HG02759 (cell line): ENCODE results near the gene ABCD4.
"Not testable (repeated sequence)": the region's sequence is repeated elsewhere in the genome, so short reads cannot be mapped to it uniquely, and the experiment has no call there.

ENCODE experiments used
- ATAC-seq: cut with Tn5 transposase; IDR thresholded peaks from one replicate; pipeline ENCODE4 v1.9.1; 2021; ENCODE audit warnings: mild to moderate bottlenecking, moderate library complexity; ENCODE audit not compliant: unreplicated experiment

Gene ABCD4

DNA sequence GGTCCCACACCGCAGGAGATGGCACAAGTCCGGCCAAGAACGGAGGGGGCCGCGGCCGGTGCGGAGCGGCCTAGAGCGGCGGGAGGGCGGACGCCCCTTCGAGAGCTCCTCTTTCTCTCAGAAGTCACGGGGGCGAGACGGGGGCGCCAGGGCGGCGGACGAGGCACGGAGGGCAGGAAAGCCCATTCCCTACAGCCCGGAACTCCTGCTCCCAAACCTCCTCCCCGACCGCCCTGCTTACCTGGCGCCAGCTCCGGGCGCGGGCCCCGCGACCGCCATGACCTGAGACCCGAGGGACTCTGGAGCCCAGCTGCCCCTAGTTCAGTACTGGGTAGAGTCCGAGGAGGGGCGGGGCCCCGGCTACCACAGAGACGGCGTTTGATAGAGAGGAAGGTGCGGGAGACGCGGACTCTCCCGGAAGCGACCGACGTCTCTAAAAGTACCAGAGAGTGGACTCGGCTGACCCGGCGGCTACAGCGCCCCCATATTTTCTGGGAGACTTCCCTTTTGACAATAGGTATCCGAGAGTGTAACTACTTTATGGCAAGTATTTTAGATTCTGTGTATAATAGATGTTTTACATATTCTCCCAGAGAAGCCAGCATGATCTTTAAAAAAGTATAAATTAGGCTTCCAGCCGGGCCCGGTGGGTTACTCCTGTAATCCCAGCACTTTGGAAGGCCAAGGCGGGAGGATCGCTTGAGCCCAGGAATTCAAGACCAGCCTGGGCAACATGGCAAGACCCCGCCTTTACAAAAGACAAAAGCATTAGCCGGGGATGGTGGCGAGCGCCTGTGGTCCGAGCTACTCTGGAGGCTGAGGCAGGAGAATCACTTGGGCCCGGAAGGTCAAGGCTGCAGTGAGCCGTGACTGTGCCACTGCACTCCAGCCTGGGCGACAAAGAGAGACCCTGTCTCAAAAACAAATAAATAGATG, at the start of gene ABCD4:
ABCD4 (minus strand) TSS at position 301 of the 936 bp plus-strand sequence; CDS start at position 279, 22 bp downstream.
- ATAC-seq: peak; percentile 99

DNA sequence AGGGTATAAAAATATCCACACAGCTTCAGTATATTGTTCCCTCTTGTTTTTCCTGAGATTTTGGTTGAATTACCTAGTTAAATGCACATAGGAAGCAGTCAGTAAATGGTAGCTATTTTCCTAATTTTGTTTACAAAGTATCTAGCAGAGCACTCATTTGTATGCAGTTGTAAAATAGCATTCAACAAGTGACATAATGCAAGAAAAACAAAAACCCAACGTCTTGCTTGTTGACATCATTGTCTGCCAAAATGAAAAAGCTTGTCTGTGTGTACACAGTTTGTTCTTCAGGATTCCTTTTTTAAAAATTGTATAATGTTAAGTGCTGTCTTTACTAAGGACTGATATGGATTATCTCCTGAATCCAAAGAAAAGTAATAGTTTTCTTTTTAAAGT, 48.2 kb upstream of the ABCD4 start:
- ATAC-seq: no peak

DNA sequence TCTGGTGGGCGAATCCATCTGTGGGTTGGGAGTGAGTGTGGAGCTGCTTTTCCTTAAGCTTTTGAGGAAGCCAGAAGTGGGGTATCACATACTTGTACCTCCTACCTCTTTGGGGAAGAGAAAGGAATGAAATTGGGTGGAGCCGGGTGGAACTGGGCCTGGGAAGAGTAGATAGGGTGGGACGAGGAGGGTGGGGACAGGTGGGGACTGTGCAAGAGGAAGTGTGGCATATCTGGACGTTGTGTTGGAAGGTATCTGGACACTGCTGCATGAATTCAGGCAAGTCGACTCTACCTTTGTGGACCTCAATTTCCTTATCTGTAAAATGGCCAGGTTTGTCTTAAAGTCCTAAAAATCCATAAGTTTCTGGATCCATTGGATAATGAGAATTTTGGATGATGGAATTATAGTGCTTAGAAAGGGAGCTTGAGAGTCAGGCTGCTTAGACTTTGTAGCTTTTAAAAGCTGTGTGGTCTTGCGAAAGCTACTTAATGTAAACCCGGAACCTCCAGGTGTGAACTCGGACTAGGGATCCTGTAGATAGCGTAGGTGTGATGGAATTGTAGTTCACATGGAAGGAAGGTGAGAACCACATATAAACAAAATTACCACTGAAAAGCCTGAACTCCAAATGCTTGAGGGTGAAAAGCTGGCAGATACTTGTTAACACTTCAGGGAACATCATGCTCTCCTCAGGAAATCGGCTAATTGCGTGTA, 47.6 kb upstream of the ABCD4 start:
- ATAC-seq: no peak

DNA sequence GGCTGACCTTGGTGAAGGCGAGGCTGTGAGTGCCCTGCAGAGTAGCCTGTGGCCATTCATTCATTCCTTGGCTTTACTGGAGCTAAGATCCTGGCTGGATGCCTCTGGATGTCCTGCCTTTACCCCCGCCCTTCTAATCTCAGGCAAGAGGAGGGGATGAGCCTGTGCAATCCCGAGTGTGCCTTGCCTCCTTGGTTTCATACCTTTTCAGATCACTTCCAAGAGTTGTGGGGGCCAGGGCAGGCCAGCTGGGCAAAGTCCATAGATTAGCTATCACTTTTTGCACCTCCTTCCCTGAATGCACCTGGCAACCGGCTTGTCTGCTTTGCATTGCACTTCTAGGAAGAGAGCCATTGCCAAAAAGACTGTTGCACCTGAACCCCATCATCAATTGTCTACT, 47.0 kb upstream of the ABCD4 start:
- no peak for ATAC-seq

DNA sequence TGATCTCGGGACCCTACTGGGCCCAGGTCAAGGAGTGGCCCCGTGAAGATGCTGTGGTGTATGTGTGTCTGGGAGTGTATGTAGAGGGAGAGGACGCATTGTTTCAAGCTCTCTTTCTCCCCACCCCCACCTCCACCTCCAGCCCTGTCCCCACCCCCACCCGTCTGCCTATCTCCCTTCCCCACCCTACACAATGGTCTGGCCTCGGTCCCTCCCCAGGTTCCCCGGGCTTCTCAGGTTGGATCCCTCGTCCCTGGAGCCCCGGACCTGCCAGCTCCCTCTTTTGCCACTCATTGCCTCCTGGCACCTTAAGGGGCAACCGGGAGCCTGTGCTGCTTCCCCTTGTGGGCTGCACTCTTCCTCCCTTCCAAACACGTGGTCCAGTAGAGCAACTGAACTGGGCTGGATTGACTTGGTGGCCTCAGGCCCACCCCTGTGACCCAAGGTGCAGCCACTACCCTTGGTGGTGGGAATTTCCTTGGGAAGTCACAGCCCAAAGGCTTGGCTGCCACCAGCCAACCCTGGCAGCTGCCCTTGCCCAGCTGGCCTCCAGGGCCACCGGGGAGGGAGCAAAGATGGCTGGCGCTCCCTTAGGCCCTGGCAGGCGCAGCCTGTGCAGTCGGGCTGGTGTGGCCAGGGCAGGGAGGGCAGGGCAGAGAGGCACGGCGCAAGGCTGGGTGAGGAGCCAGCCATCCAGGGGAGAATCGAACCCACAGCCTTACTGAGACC, 46.2 kb upstream of the ABCD4 start:
- no peak for ATAC-seq

DNA sequence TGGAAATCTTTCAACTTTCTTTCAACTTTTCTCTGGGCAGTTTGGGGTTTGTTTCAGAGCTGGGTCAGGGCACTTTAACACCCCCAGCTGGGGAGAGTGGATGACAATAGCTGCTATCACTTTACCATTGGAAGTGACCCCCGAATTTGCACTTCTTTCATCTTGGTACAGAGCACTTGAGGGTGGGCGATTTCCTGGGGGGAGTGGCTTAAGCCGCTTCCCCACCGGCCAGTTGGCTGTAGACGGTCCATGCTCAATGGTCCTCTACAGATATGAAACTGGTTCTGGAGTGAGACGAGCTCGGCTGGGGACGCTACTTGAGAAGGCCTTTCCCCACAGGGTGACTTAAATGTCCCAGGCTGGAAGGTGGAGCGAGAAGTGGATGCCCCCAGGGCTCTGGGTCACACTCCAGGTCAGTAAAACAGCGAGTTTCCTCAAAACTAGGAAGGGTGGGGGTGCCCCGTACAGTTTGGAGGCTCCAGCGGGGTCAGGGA, 45.6 kb upstream of the ABCD4 start, which contains the start of gene VRTN:
VRTN (plus strand) TSS at position 231 of the 494 bp plus-strand sequence. CDS start 8,313 bp downstream, outside the sequence.
- ATAC-seq: no peak

DNA sequence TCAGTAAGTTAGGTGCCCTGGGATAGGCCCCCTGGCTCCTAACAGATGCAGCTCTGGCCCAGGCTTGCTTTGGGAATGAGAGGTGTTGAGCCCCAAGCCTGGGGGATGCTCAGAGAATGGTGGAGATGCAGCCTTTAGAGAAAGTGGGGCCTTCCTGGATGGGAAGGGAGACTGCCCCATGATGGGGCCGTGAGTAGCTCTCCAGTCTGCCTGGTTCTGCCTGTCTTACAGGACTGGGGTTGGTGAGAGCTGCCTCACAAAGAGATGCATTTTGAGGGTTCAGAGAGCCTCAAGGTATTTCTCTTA, 45.0 kb upstream of the ABCD4 start:
- no peak for ATAC-seq

DNA sequence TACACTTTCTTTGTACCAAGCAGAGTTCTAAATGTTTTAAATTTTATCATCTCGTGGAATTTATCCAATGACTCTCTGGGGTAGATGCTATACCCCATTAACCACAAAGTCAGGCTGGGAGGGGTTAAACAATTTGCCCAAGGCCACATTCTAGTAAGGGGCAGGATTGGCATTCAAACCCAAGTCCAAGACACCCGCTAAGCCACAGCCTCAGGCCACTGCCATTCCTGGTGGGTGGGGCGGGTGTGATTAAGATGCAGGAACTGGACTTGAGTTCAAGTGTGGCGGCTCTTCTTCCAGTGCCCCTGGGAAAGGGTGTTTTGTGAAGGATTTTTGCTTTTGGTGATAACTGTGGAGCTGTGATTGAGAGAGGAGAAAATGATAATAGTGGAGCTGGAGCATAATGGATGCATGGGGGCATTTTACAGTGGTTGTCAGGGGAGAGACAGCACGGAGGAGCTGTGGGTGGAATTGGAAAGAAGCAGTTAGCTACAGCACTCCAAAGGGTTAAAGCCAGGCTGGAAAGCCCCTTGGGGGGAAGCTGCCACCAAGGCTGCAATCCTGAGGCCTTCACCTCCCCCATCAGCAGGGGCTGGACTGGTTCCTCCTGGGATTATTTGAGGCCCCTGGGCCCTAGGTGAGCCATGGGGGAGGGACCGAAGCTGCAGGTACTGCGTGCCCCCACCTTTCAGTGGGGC, 44.5 kb upstream of the ABCD4 start:
- no peak for ATAC-seq

DNA sequence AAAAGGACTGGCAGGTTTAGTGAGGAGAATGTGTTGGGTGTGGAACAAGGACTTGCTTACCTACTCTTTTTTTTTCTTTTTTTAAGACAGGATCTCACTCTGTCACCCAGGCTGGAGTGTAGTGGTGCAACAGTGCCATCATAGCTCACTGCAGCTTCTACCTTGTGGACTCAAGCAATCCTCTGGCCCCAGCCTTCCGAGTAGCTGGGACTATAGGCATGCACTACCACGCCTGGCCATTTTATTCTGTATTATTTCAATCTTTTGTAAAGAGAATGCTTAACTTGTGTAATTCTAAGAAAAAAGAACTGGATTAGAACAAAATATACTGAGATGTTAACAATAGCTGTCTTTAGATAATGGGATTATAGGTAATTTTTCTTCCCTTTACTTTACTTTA, 43.6 kb upstream of the ABCD4 start:
- no peak for ATAC-seq

DNA sequence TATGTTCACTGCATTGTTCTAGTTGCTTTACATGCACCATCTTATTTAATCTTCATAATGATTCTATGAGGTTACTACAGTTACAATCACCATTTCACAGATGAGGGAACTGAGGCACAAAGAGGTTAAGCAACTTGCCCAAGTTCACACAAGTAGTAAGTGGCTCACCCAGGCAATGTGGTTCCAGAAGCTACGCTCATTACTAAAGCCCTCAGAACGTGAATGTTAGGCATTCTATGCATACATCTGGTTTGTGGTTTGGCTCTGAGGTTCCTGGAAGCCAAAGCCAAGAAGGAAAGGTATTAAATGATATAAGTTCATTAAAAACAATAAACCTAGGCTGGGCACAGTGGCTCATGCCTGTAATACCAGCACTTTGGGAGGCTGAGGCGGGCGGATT, 31.2 kb upstream of the ABCD4 start:
- no peak for ATAC-seq

DNA sequence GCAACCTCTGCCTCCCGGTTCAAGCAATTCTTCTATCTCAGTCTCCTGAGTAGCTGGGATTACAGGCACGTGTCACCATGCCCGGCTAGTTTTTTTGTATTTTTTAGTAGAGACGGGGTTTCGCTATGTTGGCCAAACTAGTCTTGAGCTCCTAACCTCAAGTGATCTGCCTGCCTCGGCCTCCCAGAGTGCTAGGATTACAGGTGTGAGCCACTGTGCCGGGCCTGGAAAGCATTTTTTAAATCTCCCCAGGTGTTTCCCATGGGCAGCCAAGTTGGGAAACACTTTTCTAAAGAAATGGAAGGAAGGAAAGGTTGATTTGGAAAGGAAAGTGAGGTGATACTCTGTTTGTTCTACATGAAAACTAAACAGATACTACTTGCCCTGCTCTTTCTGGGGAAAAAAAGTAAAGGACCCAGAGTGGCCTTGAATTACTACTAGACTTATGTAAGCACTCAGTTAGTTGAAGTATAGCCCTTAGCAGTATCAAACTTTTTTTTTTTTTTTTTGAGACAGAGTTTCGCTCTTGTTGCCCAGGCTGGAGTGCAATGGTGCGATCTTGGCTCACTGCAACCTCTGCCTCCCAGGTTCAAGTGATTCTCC, 27.3 kb upstream of the ABCD4 start:
- ATAC-seq: not testable (repeated sequence)

DNA sequence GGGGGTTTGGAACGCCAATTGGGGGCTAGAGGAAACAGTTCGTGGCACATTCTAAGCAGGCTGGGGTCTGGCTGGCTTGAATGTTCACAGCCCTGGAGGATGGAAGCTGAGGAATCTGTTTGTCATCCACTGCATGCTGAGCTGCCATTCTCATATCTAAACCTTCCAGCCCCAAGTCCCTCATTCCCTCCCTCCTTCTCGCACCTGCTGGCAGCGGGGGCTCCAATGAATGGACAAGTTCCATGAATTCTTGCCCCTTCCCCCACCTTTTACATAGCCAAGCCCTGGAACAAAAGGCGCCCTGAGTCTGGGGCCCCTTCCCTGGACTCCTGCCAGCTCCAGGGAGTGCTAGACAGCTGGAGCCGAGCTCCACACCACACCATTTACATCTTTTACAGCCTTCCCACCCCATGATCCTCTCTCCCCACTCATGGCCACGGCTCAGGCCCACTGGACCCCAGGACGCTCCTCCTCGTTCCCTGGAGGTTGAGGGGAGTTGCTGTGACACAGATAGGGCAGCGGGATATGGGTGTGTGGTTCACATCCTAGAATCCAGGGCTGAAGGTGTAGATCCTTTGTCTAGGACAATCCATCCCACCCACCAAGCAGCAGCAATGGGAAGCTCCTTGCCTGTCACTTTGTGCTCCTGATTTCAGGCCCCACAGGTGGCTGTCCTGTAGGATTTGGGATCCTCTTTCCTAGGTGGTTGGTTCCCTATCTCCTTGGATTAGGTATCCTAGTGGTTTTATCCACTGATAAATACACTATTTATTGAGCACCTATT, 23.8 kb upstream of the ABCD4 start:
- no peak for ATAC-seq

DNA sequence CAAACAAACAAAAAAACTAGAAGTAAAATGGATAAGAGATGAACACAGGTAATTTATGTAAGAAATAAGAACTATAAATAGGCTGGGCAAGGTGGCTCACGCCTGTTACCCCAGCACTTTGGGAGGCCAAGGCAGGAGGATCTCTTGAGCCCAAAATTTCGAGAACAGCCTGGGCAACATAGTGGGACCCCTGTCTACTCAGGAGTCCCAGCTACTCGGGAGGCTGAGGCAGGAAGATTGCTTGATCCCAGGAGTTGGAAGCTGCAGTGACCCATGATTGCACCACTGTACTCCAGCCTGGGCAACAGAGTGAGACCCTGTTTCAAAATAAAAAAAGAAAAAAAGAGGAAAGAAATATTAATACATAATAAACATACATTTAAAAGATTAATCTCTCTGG, 22.7 kb upstream of the ABCD4 start:
- ATAC-seq: no peak

DNA sequence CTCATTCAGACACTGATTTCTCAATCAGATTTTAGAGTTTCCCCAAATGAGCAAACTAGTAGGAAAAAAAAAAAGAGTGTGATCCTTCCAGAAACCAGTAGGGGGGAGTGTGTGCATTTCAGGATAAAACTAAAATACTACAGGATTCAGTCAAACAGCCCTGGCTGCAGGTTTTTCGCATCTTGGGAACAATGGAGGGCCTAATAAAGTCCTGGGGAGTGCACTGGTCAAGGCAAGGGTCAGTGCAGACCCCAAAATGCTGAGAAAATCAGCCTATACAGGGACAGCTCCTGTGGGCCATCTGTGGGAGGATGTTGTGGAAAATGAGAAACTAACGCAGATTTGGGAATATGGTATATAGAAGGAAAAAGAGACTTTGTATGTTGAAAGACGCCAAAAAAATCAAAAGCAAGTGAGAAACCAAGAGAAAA, 22.2 kb upstream of the ABCD4 start:
- no peak for ATAC-seq

DNA sequence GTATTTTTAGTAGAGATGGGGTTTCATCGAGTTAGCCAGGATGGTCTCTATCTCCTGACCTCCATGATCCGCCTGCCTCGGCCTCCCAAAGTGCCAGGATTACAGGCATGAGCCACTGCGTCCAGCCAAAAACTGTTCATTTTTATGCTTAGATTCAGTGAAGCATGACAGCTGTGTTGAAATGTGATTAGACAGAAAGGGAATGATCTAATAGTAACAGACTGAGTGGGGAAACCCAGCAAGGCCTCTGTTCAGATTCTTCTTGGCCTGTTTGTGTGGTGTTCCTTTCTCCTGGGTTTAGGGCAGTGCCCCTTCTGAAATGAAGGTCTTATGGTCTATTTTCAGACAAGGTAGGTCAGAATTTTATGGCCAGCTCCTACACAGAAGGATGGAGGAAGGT, 11.8 kb upstream of the ABCD4 start:
- ATAC-seq: no peak

DNA sequence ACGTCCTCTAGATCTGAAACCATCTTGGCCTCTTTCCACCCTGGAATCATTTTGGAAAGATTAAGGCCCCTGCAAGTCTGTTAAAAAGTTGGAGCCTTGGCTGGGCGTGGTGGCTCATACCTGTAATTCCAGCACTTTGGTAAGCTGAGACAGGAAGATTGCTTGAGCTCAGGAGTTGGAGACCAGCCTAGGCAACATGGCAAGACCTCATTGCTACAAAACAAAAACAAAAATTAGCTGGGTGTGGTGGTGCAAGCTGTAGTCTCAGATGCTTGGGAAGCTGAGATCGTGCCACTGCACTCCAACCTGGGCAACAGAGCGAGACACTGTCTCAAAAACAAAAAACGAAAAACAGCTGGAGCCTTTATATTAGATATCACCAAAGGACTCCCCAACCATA, 10.9 kb upstream of the ABCD4 start:
- ATAC-seq: no peak

DNA sequence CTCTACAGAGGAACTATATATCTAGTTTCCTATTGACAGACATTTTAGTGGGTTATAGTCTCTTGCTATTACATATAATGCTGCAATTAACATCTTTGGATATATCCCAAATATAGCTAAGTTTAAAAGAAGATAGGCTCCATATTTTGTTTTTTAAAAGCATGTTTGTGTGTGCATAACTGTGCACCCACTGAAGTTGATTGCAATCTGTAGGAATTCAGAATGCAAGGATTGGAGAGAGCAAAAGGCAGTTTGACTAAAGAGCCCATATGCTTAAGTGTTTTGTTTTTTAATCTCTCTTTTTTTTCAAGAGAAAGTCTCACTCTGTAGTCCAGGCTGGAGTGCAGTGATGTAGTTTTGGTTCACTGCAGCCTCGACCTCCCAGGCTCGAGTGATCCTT, 9.4 kb upstream of the ABCD4 start:
- no peak for ATAC-seq

DNA sequence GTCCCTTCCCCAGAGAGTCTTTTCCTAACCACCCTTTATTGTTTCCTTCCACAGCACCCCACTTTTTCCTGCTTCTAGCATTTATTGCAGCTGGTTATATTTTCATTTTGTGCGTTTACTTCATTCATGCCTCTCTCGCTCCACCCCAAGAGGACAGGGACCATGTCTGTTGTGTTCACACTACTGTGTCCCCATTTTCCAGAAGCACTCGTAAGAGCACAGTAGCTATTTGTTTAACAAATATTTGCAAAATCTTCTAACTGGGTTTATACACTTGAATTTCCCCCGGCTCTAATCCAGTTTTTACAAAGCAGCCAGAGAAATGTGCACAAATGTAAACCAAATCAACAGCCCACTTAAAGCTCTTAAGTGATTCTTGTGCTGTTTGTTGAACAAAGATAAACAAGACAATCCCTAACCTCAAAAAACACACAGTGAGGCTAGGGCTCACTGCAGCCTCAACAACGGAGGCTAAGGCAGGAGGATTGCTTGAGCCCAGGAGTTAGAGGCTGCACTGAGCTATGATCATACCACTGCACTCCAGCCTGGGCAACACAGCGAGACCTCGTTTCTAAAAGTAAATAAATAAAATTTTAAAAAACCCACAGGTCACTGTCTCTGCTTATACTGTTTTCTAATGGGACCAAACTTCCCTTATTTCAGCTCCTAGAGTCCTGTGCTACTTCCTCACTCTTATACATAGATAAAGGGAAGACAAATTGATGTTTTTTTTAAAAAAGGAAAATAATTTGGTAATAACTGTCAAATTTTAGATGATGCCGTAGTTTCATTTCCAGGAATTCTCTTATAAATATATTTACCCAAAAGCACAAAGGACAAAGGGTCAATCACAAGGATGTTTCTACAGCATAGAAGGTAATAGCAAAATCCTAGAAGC, 6.6 kb upstream of the ABCD4 start:
- ATAC-seq: no peak

DNA sequence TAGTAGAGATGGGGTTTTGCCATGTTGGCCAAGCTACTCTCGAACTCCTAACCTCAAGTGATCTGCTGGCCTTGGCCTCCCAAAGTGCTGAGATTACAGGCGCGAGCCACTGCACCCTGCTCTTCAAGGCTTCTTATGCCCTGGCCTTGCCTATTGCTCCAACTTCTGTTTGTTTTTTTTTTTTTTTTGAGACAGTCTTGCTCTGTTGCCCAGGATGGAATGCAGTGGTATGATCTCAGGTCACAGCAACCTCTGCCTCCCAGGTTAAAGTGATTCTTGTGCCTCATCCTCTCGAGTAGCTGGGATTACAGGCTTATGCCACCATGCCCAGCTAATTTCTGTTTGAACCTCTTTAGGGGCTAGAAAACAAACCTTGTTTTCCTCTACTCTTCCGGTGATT, 6.0 kb upstream of the ABCD4 start:
- no peak for ATAC-seq
